Gastroesophageal sphincter (tissue), 4 donors: ENCODE measurements around the gene KCNK7. TPM values are rescaled to one million over a fixed set of nuclear protein-coding genes. Genes with fewer than 3 reads are reported as not detected.

Experiments used
- ATAC-seq: fragments of 150-250 bp; one replicate; pipeline ENCODE4 v1.9.1; 2016; ENCODE audit warnings: mild to moderate bottlenecking, moderate library complexity
- H3K27ac ChIP-seq, 4 donors: fragments of 200-600 bp; sonication (generic) in 3 of 4; 1 replicate in 3 of 4; 2 replicates in 1 of 4; pipeline ENCODE4 v1.5.1; 2016 to 2019
- H3K27me3 ChIP-seq: fragments of 200-600 bp; sonication (generic); one replicate; pipeline ENCODE4 v1.5.1; 2019
- H3K36me3 ChIP-seq, 2 donors: fragments of 200-600 bp; sonication (generic); one replicate each; pipeline ENCODE4 v1.5.1; 2019; ENCODE audit warnings: control low read depth in 1 of 2
- H3K4me1 ChIP-seq, 3 donors: fragments of 200-600 bp; sonication (generic); 1 replicate in 2 of 3; 2 replicates in 1 of 3; pipeline ENCODE4 v1.5.1; 2016 to 2019; ENCODE audit warnings: control low read depth in 2 of 3
- H3K4me3 ChIP-seq, 2 donors: fragments of 200-600 bp; sonication (generic); one replicate each; pipeline ENCODE4 v1.5.1; 2019; ENCODE audit warnings: mild to moderate bottlenecking in 1 of 2, moderate library complexity in 1 of 2
- H3K9me3 ChIP-seq, 3 donors: fragments of 200-600 bp; sonication (generic); one replicate each; pipeline ENCODE4 v1.5.1; 2017 to 2019; ENCODE audit warnings: control low read depth in 2 of 3
- EP300 ChIP-seq: sonication (generic); formaldehyde crosslinking; IDR thresholded peaks from one replicate; pipeline ENCODE4 v1.6.1; 2017; ENCODE audit warnings: antibody characterized with exemption, mild to moderate bottlenecking
- POLR2A ChIP-seq, 2 donors: fragments of 450-650 bp; IDR thresholded peaks; one replicate each; pipeline ENCODE4 v1.6.1; 2017; ENCODE audit warnings: antibody characterized with exemption in 2 of 2, mild to moderate bottlenecking in 2 of 2, moderate library complexity in 1 of 2
- POLR2AphosphoS5 ChIP-seq: sonication (generic); formaldehyde crosslinking; IDR thresholded peaks from one replicate; pipeline ENCODE4 v1.6.1; 2017; ENCODE audit warnings: antibody characterized with exemption
- WGBS, 2 donors: methylation state at CpG; one replicate each; pipeline ENCODE4 v1.1.5; 2018; ENCODE audit warnings: low coverage in 1 of 2; 5-methylcytosine and 5-hydroxymethylcytosine counted together
- total RNA-seq, 4 donors: library from RNA; depleted of rRNA; stranded (reverse); fragments of >200 nt; gene quantifications; one replicate each; pipeline ENCODE4 v1.1.0, GENCODE V29; 2016
- TF ChIP-seq, protein P1 (sequence below), 4 experiments: fragments of 200-600 bp in 2 of 4; fragments of 450-650 bp in 2 of 4; sonication (generic) in 1 of 4; IDR thresholded peaks; one replicate each; pipeline ENCODE4 v1.5.1; 2017 to 2019; ENCODE audit warnings: antibody characterized with exemption in 4 of 4, mild to moderate bottlenecking in 2 of 4, moderate library complexity in 2 of 4

The KCNK7 gene
- total RNA-seq, 4 donors from 2014 or later: 0.40 to 1.5 (median 0.93) TPM; not detected in 1

DNA sequence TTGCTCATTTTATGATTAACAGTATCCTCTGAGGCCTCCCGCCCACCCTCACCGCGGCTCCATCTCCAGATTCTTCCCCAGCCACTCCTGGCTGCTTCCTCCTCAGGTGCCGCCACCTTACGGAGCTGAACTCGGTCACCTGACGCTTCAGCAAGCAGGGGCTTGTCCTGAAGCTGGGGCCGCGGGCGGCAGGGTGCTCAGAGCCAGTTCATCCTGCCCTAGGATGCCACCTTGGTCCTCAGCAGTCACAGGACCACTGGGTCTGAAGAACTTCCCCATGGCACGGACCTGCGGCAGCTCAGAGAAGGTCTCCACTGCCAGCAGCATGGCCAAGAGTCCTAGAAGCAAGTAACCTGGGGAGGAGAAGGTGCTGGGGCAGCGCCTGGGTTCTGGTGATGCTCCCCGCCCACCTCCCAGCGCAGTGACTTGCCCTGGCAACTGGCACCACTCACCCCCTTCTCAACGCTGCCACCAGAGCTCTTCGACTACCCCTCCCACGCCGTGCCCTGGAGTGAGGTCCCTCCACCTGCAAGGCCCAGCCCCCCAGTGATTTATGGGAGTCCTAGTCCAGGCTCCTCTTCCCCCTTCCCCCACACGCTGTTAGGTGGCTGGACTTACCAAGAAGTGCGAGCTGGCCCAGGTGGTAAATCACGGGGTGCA is 2.6 kb downstream of the KCNK7 start:
- no peak for ATAC-seq
- H3K9me3 ChIP-seq: no peaks in the 10 kb centered on the region
- WGBS, 2 donors: 60% methylated on average over 2 of the region's 22 CpGs; no CpG with 5 or more reads in 1 of the 2 donors
- H3K27ac ChIP-seq: peak overlapping the region in 3 of 4 donors; percentile 48 to 86 (median 72)
- H3K4me3 ChIP-seq: no peak overlapping the region
- peaks cover 0 to 80% (median 21%) of the 10 kb centered on the region in 3 donors for H3K4me1 ChIP-seq
- no peak for TF ChIP-seq EP300
- TF ChIP-seq, protein P1, sequence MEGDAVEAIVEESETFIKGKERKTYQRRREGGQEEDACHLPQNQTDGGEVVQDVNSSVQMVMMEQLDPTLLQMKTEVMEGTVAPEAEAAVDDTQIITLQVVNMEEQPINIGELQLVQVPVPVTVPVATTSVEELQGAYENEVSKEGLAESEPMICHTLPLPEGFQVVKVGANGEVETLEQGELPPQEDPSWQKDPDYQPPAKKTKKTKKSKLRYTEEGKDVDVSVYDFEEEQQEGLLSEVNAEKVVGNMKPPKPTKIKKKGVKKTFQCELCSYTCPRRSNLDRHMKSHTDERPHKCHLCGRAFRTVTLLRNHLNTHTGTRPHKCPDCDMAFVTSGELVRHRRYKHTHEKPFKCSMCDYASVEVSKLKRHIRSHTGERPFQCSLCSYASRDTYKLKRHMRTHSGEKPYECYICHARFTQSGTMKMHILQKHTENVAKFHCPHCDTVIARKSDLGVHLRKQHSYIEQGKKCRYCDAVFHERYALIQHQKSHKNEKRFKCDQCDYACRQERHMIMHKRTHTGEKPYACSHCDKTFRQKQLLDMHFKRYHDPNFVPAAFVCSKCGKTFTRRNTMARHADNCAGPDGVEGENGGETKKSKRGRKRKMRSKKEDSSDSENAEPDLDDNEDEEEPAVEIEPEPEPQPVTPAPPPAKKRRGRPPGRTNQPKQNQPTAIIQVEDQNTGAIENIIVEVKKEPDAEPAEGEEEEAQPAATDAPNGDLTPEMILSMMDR (IDR thresholded peaks at IDR 0.05): no peak
- TF ChIP-seq POLR2A (IDR thresholded peaks at IDR 0.05): no peak
- TF ChIP-seq POLR2AphosphoS5: no peak
- no peaks in the 10 kb centered on the region for H3K27me3 ChIP-seq
- peaks cover 0 to 57% of the 10 kb centered on the region in 2 donors for H3K36me3 ChIP-seq

DNA sequence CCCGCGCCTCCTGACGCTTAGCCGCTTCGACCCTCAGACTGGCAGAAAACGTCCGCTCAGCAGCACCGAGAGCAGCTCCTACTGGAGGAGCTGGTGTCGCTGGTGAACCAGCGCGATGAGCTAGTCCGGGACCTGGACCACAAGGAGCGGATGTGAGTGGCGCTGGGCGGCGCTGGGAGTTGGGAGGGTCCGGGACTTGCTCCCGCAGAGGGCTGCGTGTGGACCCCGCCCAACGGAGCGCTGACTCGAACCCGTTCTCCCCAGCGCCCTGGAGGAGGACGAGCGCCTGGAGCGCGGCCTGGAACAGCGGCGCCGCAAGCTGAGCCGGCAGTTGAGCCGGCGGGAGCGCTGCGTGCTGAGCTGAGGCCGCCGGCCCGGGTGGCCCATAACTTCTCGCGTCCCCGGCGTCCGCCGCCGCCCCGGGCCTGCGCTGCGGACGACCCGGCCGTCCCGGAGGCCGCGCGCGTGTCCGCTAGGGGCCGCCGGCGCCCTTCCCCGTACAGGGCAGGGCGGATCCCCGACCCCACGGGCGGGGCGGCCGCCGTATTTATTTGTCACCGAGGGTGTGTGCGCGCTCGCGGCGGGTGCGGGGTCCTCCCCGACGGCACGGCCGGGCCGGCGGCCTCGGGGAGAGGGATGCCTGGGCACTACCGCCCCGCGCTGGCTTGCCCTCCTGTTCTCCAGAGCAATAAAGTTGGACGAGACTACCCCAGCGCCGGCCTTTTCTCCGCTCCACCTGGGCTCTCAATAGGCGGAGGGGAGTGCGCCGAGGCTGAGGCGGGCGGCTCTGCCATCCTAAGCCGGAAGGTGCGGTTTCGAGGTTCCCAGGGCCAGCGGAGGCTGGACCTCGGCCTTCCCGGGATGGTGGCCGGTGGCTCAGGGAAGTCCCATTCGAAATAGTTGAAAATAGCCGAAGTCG is 3.4 kb downstream of the KCNK7 start:
- 87% methylated on average over 3 of the region's 106 CpGs; no CpG with 5 or more reads in 1 of the 2 donors for WGBS, 2 donors
- peak; percentile 9 for TF ChIP-seq POLR2AphosphoS5
- no peak for TF ChIP-seq EP300
- peak in 1 of 2 donors; percentile 23 for TF ChIP-seq POLR2A (IDR thresholded peaks at IDR 0.05)
- TF ChIP-seq, protein P1 (IDR thresholded peaks at IDR 0.05): no peak
- no peaks in the 10 kb centered on the region for H3K9me3 ChIP-seq
- H3K4me3 ChIP-seq: peak overlapping the region in 1 of 2 donors; percentile 28
- ATAC-seq: no peak
- peaks cover 0 to 88% (median 27%) of the 10 kb centered on the region in 3 donors for H3K4me1 ChIP-seq
- no peaks in the 10 kb centered on the region for H3K27me3 ChIP-seq
- peaks cover 0 to 50% of the 10 kb centered on the region in 2 donors for H3K36me3 ChIP-seq
- H3K27ac ChIP-seq: peak overlapping the region in 3 of 4 donors; percentile 59 to 86 (median 72)

DNA sequence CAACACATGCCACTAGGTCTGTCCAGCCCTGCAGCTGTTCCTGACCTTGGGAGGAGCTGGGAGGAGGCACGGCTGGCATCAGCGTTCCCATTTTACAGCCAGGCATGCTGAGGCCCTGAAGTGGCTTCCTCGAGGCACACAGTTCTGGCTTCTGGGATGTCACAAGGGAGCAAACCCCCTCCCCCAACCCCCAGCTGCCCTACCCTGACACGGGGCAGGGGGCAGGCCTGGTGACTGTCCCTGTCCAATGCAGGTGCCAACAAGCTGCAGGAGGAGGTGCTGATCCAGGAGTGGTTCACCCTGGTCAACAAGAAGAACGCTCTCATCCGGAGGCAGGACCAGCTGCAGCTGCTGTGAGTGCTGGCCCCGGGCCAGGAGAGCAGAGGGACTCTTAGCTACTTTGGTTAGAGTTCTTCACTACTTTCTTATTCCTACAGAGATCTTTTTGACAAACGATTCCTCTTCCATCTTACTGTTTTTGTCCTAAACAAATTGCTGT is 5.3 kb downstream of the KCNK7 start:
- no peak overlapping the region for H3K4me3 ChIP-seq
- peaks cover 0 to 98% (median 39%) of the 10 kb centered on the region in 3 donors for H3K4me1 ChIP-seq
- H3K9me3 ChIP-seq: no peaks in the 10 kb centered on the region
- 5 to 45% methylated on average over 3 to 4 of the region's 8 CpGs for WGBS, 2 donors
- peak overlapping the region in 3 of 4 donors; percentile 80 to 93 (median 86) for H3K27ac ChIP-seq
- H3K36me3 ChIP-seq: peaks cover 0 to 57% of the 10 kb centered on the region in 2 donors
- ATAC-seq: no peak
- TF ChIP-seq POLR2AphosphoS5 (no peak), POLR2A (IDR thresholded peaks at IDR 0.05) (no peak), EP300 (no peak)
- TF ChIP-seq, protein P1 (IDR thresholded peaks at IDR 0.05): no peak
- H3K27me3 ChIP-seq: no peaks in the 10 kb centered on the region

DNA sequence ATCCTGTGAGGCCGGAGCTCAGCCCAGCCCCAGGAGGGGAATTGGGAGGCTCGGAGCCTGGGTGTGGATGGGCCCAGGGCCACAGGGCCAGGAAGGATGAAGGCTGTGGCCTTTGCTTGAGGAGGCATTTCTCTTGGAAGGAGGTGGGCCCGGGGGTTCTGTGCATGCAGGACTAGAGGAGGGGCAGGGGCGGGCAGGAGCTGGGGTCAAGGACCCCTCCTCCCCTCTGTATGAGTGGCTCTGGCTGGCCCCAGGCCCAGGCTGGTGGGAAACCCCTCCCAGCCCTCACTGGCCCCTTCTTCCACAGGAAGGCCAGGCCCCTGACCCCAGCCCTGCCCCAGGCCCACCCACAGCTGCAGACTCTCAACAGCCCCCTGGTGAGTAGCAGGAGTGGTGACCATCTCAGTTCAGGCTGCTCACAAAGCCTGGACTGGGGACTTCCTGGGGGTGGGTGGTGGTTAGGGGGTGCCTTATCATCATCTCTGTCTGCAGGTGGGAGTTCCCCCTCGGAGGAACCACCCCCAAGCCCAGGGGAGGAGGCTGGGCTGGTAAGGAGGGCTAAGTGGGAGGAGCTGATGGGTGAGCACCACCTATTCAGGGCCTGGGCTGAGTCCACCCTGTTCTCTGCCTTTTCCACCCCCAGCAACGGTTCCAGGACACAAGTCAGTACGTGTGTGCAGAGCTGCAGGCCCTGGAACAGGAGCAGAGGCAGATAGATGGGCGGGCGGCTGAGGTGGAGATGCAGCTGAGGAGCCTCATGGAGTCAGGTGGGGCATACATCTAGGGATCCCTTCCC is 6.0 kb downstream of the KCNK7 start:
- Histone ChIP-seq H3K4me3 (no peak overlapping the region), H3K4me1 (peaks cover 0 to 98% (median 34%) of the 10 kb centered on the region in 3 donors), H3K27me3 (no peaks in the 10 kb centered on the region), H3K27ac (peak overlapping the region in 3 of 4 donors; percentile 80 to 93 (median 86)), H3K36me3 (peaks cover 0 to 64% of the 10 kb centered on the region in 2 donors), H3K9me3 (no peaks in the 10 kb centered on the region)
- ATAC-seq: no peak
- TF ChIP-seq POLR2AphosphoS5 (no peak), POLR2A (IDR thresholded peaks at IDR 0.05) (no peak), EP300 (no peak)
- TF ChIP-seq, protein P1 (IDR thresholded peaks at IDR 0.05): no peak
- 42% methylated on average over 2 of the region's 9 CpGs; no CpG with 5 or more reads in 1 of the 2 donors for WGBS, 2 donors
